OCI-M2 (cell line): ENCODE data around the gene KRTAP21-1.
"Not testable (repeated sequence)": the region's sequence is repeated elsewhere in the genome, so short reads cannot be mapped to it uniquely, and the experiment has no call there.

Experiments
- DNase-seq: peaks from one replicate; lab custom pipeline; 2025; ENCODE audit not compliant: unreplicated experiment; lab: John Stamatoyannopoulos, UW

The KRTAP21-1 gene

GRCh38 chr21:30755328-30755727 lies at the start of gene KRTAP21-1:
Gene KRTAP21-1 (minus strand): TSS chr21:30755428. CDS start chr21:30755378, 50 bp downstream.
- not testable (repeated sequence) for DNase-seq

DNA sequence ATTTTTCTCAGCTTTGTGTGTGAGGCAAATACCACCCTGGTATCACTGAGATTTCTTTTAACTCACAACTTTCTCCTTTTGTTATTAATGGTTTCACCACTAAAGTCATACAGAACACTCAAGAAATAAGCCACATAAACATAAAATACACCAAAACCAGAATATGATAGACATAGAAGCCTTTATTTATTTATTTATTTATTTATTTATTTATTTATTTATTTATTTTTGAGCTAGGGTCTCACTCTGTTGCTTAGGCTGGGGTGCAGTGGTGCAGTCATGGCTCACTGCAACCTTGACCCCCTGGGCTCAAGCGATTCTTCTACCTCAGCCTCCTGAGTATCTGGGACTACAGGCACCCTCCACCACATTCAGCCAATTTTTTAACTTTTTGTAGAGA lies 45.4 kb upstream of the KRTAP21-1 start:
- DNase-seq: no peak

DNA sequence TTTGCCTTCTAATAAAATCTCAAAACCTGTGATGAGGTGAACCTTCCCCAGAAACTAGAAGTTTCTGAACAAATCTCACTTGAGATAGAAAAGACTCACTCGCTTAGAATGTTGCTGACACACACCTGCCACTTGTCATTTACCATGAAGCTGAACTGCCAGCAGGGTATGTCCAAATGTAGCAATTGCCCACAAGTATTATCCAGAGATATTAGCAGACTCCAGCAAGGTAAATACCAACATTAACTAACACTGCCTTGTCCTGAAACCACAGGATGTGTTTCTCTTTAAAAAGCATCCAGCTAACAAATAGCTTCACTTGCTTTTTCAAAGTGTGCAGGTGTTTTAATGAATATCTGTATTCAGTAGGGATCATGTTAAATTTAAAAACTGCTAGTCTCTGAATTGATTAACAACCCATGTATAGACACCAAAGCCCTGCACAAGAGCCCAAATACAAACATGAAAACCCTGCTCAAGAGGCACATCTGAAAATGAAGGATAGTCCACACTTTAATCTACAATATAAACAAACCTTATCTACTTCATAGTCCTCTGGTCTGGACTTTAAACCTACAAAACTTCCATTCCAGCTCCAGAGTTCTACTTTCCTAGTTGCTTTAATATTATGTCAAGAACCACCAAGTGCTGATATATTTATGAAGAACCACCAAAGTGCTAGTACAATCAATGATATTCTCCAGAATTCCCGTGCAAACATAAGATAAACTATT lies 38.5 kb upstream of the KRTAP21-1 start:
- no peak for DNase-seq

DNA sequence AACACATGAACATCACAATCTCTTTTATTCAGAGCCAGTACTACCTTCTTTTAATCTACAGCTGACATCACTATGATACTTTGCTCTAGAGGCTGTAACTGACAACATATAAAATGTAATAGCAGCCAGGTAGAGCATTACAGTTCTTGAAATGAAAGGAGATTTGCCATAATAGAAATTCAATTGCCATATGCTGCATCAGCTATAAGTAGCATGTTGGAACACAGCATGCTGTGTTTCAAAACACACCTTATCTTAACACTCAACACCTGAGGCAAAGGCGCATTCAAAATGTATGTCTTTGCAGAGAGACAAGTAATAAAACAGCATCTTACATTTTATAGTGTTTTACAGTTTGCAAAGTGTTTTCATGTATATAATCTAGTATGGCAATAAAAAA lies 24.0 kb upstream of the KRTAP21-1 start:
- no peak for DNase-seq

DNA sequence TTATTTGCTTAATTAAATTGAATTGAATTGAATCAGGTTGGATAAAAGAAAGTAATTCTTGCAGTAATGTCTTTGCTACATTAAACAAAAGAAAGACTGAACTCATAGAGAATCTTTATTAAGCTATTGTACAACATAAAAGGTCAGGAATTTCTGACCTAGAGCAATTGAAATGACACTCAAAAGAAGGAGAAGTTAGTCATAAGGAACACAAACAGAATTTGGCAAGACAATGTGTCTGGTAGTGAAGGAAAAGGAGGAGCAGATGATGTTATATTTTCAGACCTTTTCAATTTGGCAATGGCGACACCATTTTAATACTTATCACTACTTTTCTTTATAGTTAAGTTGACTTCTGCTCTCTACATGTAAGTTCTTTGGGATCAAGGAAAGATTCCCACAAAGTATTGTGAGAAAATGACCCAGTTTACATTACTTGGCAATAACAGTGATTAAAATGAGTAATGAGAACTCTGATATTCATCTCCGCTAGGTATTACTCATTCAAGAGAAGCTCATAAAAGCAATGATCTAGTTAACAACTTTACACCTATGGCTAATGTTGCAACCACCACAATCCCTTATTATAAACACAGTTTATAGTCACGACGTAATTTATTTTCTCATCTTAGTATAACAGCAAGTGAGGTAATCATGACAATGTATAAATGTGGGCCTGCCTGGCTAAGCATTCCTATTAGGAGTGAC lies 14.7 kb upstream of the KRTAP21-1 start:
- DNase-seq: no peak

DNA sequence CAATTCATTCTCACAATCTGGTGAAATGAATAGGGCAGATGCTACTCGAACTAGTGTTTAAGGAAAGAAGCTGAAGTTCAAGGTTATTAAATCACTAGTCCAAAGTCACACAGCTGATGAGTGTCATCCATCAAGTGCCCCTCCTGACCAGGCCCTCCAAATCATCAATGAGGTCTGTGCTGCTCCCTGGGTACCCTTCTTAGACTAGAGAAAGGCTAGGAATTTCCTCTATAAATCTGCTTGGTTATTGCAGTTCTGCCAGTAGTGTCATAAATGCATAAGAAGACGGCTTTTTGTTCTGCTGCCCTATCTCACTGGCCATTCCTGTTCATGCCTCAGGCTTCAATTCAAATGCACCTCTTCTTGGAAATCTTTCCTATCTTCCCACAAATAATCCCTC lies 5.5 kb upstream of the KRTAP21-1 start:
- no peak for DNase-seq

- DNase-seq: no peak
These were observed 3.1 kb upstream of the KRTAP21-1 start for GRCh38 chr21:30758306-30758705.

GRCh38 chr21:30747159-30747558 lies 8.1 kb downstream of the KRTAP21-1 start, which contains the start of gene KRTAP21-2:
Gene KRTAP21-2 (minus strand): TSS chr21:30747259. CDS start chr21:30747202, 57 bp downstream.
- no peak for DNase-seq

- no peak for DNase-seq
These were observed 14.8 kb downstream of the KRTAP21-1 start for GRCh38 chr21:30740462-30740861.

DNA sequence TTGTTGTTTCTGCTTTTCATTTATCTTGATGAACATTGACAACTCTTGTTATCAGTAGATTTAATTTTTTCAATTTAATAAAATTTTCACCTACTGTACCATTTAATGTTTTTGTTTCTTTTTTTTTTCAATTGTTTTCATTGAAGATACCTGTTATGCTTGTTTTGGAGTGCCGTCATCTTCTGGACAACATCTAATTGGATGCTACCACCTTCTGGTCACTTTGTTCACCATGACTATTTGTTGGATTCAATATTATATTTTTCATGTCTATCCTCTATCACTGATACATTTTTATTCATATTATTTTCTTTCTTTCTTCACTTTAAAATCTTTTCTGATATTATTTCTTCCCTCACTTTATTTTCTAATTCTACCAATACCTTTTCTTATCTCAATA lies 22.2 kb downstream of the KRTAP21-1 start:
- DNase-seq: no peak

DNA sequence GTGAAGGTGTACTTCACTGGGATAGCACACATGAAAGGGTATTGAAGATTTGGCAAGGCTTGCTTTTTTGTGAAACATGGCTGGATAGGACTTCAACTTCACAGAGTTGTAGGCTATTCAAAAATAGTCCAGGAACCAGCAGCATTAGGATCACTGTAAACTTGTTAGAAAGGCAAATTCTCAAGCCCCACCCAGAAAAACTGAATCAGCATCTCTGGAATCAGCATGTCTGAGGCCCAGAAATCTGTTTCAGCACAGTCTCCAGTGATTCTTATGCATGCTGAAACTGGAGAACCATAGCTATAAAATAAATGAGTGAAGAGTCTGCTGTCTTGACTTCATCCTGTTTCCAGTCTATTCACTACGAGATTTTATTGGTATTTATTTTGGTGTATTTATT lies 28.5 kb downstream of the KRTAP21-1 start:
- DNase-seq: no peak

GRCh38 chr21:30719401-30719800 lies 35.8 kb downstream of the KRTAP21-1 start:
- no peak for DNase-seq

GRCh38 chr21:30718239-30718909 lies 36.9 kb downstream of the KRTAP21-1 start, which contains the start of gene KRTAP21-3:
Gene KRTAP21-3 (minus strand): TSS chr21:30718777. CDS start chr21:30718759, 18 bp downstream.
- no peak for DNase-seq

GRCh38 chr21:30717105-30717504 lies 38.1 kb downstream of the KRTAP21-1 start:
- no peak for DNase-seq

DNA sequence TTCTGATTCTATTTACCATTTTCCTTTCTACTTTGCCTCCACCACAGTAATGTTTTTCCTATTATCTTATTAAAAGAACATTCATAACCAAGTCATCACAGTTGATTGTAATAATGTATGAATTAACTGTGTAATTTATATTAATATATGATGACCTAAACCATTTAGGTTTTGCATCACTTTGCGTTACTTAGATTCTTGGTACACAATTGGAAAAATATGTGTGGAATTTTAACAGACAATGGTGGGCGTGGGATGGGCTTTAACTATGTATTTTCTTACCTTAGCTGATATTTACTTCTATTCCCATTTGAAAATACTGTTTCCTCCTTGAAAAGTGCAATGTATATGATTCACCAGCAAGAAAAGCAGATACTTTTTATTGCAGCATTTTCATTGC lies 40.3 kb downstream of the KRTAP21-1 start:
- no peak for DNase-seq

GRCh38 chr21:30714456-30714855 lies 40.8 kb downstream of the KRTAP21-1 start:
- no peak for DNase-seq

DNA sequence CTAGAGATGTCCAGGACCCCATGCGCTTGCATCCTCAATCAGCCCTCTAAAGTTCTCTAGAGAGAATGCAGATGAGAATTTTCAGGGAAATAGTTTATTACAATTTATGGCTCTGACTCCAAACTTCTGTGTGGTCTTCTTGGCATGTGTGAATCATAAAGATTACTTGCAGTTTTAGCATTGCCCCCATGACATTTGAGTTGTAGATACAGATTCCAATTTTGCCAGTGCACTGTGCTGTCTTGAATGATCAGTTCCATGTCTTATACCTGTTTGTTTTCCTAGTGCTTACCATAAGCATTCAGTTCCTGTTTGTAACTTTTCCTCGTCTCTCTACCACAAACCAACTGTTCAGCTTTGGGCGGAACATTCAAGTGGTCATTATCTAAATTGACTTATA lies 41.5 kb downstream of the KRTAP21-1 start:
- DNase-seq: no peak

GRCh38 chr21:30710499-30710898 lies 44.7 kb downstream of the KRTAP21-1 start:
- DNase-seq: no peak

DNA sequence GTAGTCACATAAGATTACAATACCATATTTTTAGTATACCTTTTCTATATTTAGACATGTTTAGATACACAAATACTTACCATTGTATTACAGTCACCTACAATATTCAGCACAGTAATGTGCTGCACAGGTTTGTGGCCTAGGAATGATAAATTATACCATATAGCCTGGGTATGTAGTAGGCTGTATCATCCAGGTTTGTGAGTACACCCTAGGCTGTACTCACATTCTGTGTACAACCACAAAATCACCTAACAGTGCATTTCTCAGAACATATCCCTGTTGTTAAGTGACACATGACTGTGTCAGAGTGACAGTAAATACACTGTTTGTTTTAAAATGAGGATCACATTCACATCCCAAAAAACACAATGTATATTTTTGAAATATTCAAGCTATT lies 47.8 kb downstream of the KRTAP21-1 start:
- DNase-seq: no peak
